IPS-18c (cell line): Measurements from ENCODE around the gene CNN2.

Experiments used
- H3K4me3 ChIP-seq: 2 replicates; pipeline ENCODE4 v1.7.0; 2013; ENCODE audit warnings: low read depth, mild to moderate bottlenecking, low read length, moderate library complexity; ENCODE audit not compliant: insufficient read depth
- H3K9me3 ChIP-seq: one replicate; pipeline ENCODE4 v1.6.1; 2013; ENCODE audit warnings: mild to moderate bottlenecking, low read length, moderate library complexity; ENCODE audit not compliant: control insufficient read depth, insufficient read depth

The CNN2 gene

GRCh38 chr19:1007399-1008251, 18.8 kb upstream of the CNN2 start:
- peaks cover 2% of the 10 kb centered on the region for H3K9me3 ChIP-seq
- H3K4me3 ChIP-seq: no peak overlapping the region

- no peak overlapping the region for H3K4me3 ChIP-seq
- H3K9me3 ChIP-seq: peaks cover 2% of the 10 kb centered on the region
These were observed 18.0 kb upstream of the CNN2 start for GRCh38 chr19:1008268-1009040.

- H3K9me3 ChIP-seq: peaks cover 4% of the 10 kb centered on the region
- no peak overlapping the region for H3K4me3 ChIP-seq
These were observed 17.1 kb upstream of the CNN2 start for GRCh38 chr19:1009041-1009980.

GRCh38 chr19:1009981-1010538, 16.3 kb upstream of the CNN2 start:
- Histone ChIP-seq H3K9me3 (peaks cover 2% of the 10 kb centered on the region), H3K4me3 (no peak overlapping the region)

DNA sequence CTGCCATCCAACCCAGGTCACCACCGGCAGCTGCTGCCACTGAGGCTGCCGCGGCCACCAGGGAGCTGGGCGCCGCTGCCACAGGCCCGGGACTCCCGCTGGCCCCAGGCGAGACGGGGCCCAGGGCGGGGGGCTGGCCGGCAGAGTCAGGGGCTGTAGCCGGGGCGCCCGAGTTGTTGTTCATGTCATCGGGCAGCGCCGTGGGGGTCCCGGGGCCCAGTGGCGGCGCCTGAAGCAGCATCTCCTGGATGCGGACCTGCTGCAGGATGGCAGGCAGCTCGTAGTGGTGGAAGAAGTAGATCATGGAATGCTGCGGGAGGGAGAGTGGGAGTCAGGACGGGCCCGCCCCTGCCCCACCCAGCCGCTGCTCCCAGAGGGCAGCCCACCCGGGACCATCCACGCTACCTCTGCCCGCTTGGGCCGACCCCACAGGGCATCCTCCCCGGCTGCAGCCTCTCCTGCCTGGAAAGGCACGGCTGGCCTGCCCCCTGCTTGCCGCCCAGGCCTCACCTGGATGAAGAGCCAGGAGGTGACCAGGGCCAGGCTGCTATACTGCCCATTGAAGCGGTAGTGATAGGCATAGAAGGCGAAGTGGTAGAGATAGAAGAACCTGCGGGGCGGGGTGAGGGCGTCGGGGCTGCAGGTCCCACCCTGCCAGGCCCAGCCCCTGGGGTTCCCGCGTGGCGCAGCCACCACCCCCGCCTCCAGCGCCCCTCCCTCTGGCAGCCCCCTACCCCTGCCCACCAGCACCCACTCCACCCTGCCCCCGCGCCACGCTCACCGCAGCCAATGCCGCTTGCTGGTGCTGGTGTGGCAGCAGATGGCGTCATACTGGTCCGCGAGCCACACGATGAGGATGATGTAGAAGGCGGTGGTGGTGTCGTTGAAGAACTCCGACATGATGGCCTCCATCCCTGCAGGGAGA, 15.6 kb upstream of the CNN2 start:
- peaks cover 2% of the 10 kb centered on the region for H3K9me3 ChIP-seq
- no peak overlapping the region for H3K4me3 ChIP-seq

GRCh38 chr19:1011831-1012333, 14.5 kb upstream of the CNN2 start:
- H3K9me3 ChIP-seq: peaks cover 2% of the 10 kb centered on the region

GRCh38 chr19:1012334-1012733, 14.1 kb upstream of the CNN2 start:
- no peak overlapping the region for H3K4me3 ChIP-seq
- peaks cover 2% of the 10 kb centered on the region for H3K9me3 ChIP-seq

More at GRCh38 chr19:1011831-1012333, 14.5 kb upstream of the CNN2 start:
- no peak overlapping the region for H3K4me3 ChIP-seq

- peaks cover 2% of the 10 kb centered on the region for H3K9me3 ChIP-seq
- H3K4me3 ChIP-seq: no peak overlapping the region
These were observed 13.2 kb upstream of the CNN2 start for GRCh38 chr19:1013218-1013617.

DNA sequence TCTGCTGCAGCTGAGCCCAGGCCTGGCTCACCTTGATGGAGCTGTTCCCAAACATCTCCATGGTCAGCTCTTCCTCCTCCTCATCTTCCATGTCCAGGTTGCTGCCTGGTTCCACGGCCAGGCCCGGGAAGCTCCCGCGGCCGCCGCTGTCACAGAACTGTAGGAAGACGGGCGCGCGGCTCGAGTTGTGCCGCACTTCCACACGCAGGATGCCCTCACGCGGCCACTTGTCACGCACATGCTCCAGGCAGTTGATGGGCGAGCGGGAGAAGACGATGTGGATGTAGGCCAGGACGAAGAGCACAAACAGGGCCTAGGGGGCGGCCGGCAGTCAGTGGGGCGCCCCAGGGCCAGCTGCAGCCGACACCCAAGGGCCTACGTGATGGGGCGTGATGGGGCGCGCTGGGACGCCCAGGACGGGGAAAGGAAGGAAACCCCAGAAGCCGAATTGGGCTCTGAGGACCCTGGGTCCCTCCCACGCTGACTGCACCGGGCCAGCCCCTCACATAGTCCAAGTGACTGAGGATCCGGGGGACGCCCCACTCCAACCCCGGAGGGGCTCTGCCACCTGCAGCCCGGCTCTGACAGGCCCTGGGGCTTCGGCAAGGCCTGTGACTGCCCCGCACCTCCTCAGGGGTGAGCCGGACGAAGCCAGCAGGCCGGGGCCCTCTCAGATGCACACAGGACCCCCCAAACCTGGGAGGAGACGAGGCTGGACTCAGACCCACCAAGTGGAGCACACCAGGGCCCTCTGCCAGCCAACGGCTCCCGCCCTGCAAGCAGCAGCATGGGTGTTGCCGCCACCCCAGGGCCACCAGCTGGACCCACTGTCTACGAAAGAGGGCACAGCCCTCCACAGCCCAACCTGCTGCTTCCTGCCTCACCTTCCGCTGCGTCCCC, 12.0 kb upstream of the CNN2 start:
- no peak overlapping the region for H3K4me3 ChIP-seq
- H3K9me3 ChIP-seq: peaks cover 2% of the 10 kb centered on the region

GRCh38 chr19:1015061-1015781, 11.2 kb upstream of the CNN2 start:
- peaks cover 2% of the 10 kb centered on the region for H3K9me3 ChIP-seq
- H3K4me3 ChIP-seq: no peak overlapping the region

- Histone ChIP-seq H3K9me3 (peaks cover 2% of the 10 kb centered on the region), H3K4me3 (no peak overlapping the region)
These were observed 10.4 kb upstream of the CNN2 start for GRCh38 chr19:1015782-1016646.

GRCh38 chr19:1016647-1017114, 9.7 kb upstream of the CNN2 start:
- Histone ChIP-seq H3K4me3 (no peak overlapping the region; the same call in 1 of the 2 replicates), H3K9me3 (peaks cover 2% of the 10 kb centered on the region)

DNA sequence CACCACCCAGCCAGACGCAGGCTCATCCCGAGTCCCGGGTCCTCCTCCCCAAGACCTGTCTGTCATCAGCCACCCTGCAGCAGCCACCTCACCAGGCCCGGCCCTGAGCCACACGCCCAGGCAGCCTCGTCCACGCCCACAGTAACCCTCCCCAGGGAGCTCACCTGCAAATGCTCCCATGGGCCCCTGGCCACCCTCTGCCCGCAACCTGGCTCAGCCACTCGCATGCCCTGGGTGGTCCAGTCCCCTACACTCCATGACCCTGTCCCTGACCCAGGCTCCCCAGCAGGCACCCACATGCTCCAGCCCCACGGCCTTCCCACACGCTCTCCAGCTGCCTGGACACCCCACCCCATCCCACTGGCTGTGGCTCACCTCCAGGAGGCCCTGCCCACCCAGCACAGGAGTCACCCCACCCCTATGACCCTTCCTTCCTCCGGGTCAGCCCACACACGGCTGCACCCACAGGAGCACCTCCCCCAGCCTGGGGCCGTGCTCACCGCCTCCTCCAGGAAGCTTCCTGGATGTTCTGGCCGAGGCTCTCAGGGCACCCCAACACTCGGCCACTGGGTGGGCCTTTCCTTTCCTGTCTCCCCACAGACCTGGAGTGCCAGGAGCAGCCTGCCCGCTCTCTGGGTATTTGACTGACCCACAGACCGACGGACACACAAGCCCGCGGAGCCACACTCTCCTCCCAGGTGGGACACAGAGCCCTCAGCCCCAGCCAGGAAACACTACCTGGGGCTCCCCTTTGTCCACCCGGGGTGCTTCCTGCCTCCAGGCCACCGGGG, 9.1 kb upstream of the CNN2 start:
- H3K4me3 ChIP-seq: no peak overlapping the region; the same call in none of the 2 replicates
- peaks cover 2% of the 10 kb centered on the region for H3K9me3 ChIP-seq
